Adipocyte (in vitro differentiated cells): ENCODE results near the gene ZNF215.
"Not testable (repeated sequence)": the region's sequence is repeated elsewhere in the genome, so short reads cannot be mapped to it uniquely, and the experiment has no call there.

ENCODE experiments used
- DNase-seq: peaks from one replicate; pipeline ENCODE4 v3.0.0-alpha.2; 2015; ENCODE audit warnings: low read depth
- H3K27me3 ChIP-seq: replicated peaks from 2 replicates; pipeline ENCODE4 v1.7.0; 2013; ENCODE audit warnings: mild to moderate bottlenecking, low read length, moderate library complexity; ENCODE audit not compliant: control insufficient read depth, insufficient read depth
- H3K36me3 ChIP-seq: 2 replicates; pipeline ENCODE4 v1.7.0; 2013; ENCODE audit warnings: low read length, mild to moderate bottlenecking, moderate library complexity; ENCODE audit not compliant: control insufficient read depth, insufficient read depth, severe bottlenecking
- H3K4me1 ChIP-seq: 2 replicates; pipeline ENCODE4 v1.7.0; 2013; ENCODE audit warnings: mild to moderate bottlenecking, low read length, moderate library complexity; ENCODE audit not compliant: control insufficient read depth, insufficient read depth
- H3K4me3 ChIP-seq: 2 replicates; pipeline ENCODE4 v1.7.0; 2013; ENCODE audit warnings: mild to moderate bottlenecking, low read length, moderate library complexity
- H3K9ac ChIP-seq: 2 replicates; pipeline ENCODE4 v1.7.0; 2013; ENCODE audit warnings: mild to moderate bottlenecking, low read length, moderate library complexity
- H3K9me3 ChIP-seq: 2 replicates; pipeline ENCODE4 v1.7.0; 2013; ENCODE audit warnings: mild to moderate bottlenecking, low read length, moderate library complexity; ENCODE audit not compliant: control insufficient read depth

ZNF215 gene

GRCh38 chr11:6941970-6942369, 15.7 kb downstream of the ZNF215 start:
- Histone ChIP-seq H3K4me1 (no peaks in the 10 kb centered on the region), H3K36me3 (no peaks in the 10 kb centered on the region), H3K4me3 (no peak overlapping the region), H3K9ac (no peak overlapping the region), H3K27me3 (no peaks in the 10 kb centered on the region), H3K9me3 (no peaks in the 10 kb centered on the region)
- DNase-seq, result no peak

- no peak for DNase-seq
- Histone ChIP-seq H3K36me3 (no peaks in the 10 kb centered on the region), H3K4me3 (no peak overlapping the region), H3K9me3 (no peaks in the 10 kb centered on the region), H3K4me1 (no peaks in the 10 kb centered on the region), H3K27me3 (no peaks in the 10 kb centered on the region), H3K9ac (no peak overlapping the region)
Observed at GRCh38 chr11:6943131-6943530, 16.9 kb downstream of the ZNF215 start.

- not testable (repeated sequence) for DNase-seq, H3K9ac ChIP-seq, H3K4me1 ChIP-seq, H3K9me3 ChIP-seq, H3K4me3 ChIP-seq, H3K27me3 ChIP-seq
- peaks cover 10% of the 10 kb centered on the region for H3K36me3 ChIP-seq
Observed at GRCh38 chr11:6954248-6954647, 28.0 kb downstream of the ZNF215 start.

GRCh38 chr11:6962141-6962540, 35.9 kb downstream of the ZNF215 start:
- H3K4me3 ChIP-seq, result no peak overlapping the region
- no peaks in the 10 kb centered on the region for H3K27me3 ChIP-seq
- H3K9me3 ChIP-seq, result no peaks in the 10 kb centered on the region
- H3K36me3 ChIP-seq, result no peaks in the 10 kb centered on the region
- no peak for DNase-seq
- H3K9ac ChIP-seq, result no peak overlapping the region
- no peaks in the 10 kb centered on the region for H3K4me1 ChIP-seq

- no peak for DNase-seq
- Histone ChIP-seq H3K27me3 (no peaks in the 10 kb centered on the region), H3K4me1 (no peaks in the 10 kb centered on the region), H3K9me3 (no peaks in the 10 kb centered on the region), H3K36me3 (no peaks in the 10 kb centered on the region), H3K9ac (no peak overlapping the region), H3K4me3 (no peak overlapping the region)
Observed at GRCh38 chr11:6962673-6963072, 36.4 kb downstream of the ZNF215 start.

- Histone ChIP-seq H3K9ac (no peak overlapping the region), H3K9me3 (no peaks in the 10 kb centered on the region), H3K36me3 (no peaks in the 10 kb centered on the region), H3K27me3 (no peaks in the 10 kb centered on the region), H3K4me1 (peaks cover 13% of the 10 kb centered on the region), H3K4me3 (no peak overlapping the region)
- no peak for DNase-seq
Observed at GRCh38 chr11:6968816-6969215, 42.6 kb downstream of the ZNF215 start.

- not testable (repeated sequence) for H3K9ac ChIP-seq, H3K27me3 ChIP-seq, DNase-seq, H3K36me3 ChIP-seq, H3K4me3 ChIP-seq, H3K9me3 ChIP-seq
- H3K4me1 ChIP-seq, result peaks cover 13% of the 10 kb centered on the region
Observed at GRCh38 chr11:6969854-6970253, 43.6 kb downstream of the ZNF215 start.

- Histone ChIP-seq H3K4me1 (peaks cover 7% of the 10 kb centered on the region), H3K9me3 (no peaks in the 10 kb centered on the region), H3K4me3 (no peak overlapping the region), H3K9ac (no peak overlapping the region), H3K36me3 (no peaks in the 10 kb centered on the region), H3K27me3 (no peaks in the 10 kb centered on the region)
- peak; percentile 19 for DNase-seq
Observed at GRCh38 chr11:6979365-6979764, 53.1 kb downstream of the ZNF215 start.

GRCh38 chr11:6986487-6986886, 60.3 kb downstream of the ZNF215 start:
- H3K4me3 ChIP-seq, result no peak overlapping the region
- no peaks in the 10 kb centered on the region for H3K36me3 ChIP-seq
- H3K9ac ChIP-seq, result no peak overlapping the region
- no peaks in the 10 kb centered on the region for H3K9me3 ChIP-seq
- no peak for DNase-seq
- H3K27me3 ChIP-seq, result no peaks in the 10 kb centered on the region
- no peaks in the 10 kb centered on the region for H3K4me1 ChIP-seq

- peak; percentile 39 for DNase-seq
- H3K4me1 ChIP-seq, result peaks cover 10% of the 10 kb centered on the region
- no peaks in the 10 kb centered on the region for H3K9me3 ChIP-seq
- no peak overlapping the region for H3K4me3 ChIP-seq
- no peaks in the 10 kb centered on the region for H3K27me3 ChIP-seq
- no peaks in the 10 kb centered on the region for H3K36me3 ChIP-seq
- H3K9ac ChIP-seq, result no peak overlapping the region
Observed at GRCh38 chr11:6988506-6988905, 62.3 kb downstream of the ZNF215 start.

- Histone ChIP-seq H3K9ac (no peak overlapping the region), H3K4me3 (no peak overlapping the region), H3K36me3 (no peaks in the 10 kb centered on the region), H3K9me3 (no peaks in the 10 kb centered on the region), H3K4me1 (peaks cover 10% of the 10 kb centered on the region), H3K27me3 (no peaks in the 10 kb centered on the region)
- DNase-seq, result no peak
Observed at GRCh38 chr11:6991227-6991626, 65.0 kb downstream of the ZNF215 start.

GRCh38 chr11:6992026-6992425, 65.8 kb downstream of the ZNF215 start:
- Histone ChIP-seq H3K4me3 (peak overlapping the region; percentile 42), H3K9me3 (no peaks in the 10 kb centered on the region), H3K27me3 (no peaks in the 10 kb centered on the region), H3K4me1 (peaks cover 10% of the 10 kb centered on the region), H3K36me3 (no peaks in the 10 kb centered on the region), H3K9ac (no peak overlapping the region)
- DNase-seq, result peak; percentile 61
